ENCODE data around the gene TSPYL4.

Gene TSPYL4

DNA sequence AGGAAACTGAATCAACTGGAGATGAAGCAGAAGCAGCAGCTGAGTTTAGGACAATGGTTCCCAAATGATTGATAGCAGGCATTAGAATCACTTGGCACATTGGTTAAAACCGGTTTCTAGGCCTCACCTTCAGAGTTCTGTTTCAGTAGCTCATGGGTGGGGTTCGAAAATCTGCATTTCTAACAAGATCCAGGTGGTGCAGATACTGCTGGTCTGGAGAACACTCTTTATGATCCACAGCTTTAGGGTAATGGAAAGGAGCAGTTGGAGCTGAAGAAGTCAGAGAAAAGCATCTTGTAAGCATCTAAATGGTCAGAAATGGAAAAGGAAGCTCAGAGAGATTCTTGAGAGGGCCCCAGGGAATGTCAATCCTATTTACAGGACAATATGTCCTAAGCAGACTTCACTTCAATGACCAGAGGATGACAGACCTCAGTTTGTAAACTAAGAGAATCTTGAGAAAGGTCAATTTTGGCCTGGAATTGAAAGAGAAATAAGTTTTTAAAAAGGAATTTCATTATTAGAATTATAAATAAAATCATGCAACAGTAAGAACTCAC lies 17.4 kb upstream of the TSPYL4 start:
- no peak overlapping the region for H3K27ac ChIP-seq (ENCODE audit: low read depth, low read length, severe bottlenecking)
- 30% methylated on average over 2 of the region's 2 CpGs; no CpG with 5 or more reads in 1 of the 2 experiments for WGBS, 2 experiments (ENCODE audit: insufficient coverage in 2 of 2)
- peaks cover 15% of the 10 kb centered on the region for H3K36me3 ChIP-seq (ENCODE audit: control insufficient read depth, insufficient read depth, low read length)
- no peaks in the 10 kb centered on the region for H3K9me3 ChIP-seq (ENCODE audit: control insufficient read depth, low read length)
- H3K4me1 ChIP-seq (ENCODE audit: control insufficient read depth, insufficient read depth, low read length, poor library complexity, severe bottlenecking): no peaks in the 10 kb centered on the region
- no peak overlapping the region for H3K4me3 ChIP-seq (ENCODE audit: extremely low read depth, insufficient read depth, low read length, poor library complexity, severe bottlenecking)

DNA sequence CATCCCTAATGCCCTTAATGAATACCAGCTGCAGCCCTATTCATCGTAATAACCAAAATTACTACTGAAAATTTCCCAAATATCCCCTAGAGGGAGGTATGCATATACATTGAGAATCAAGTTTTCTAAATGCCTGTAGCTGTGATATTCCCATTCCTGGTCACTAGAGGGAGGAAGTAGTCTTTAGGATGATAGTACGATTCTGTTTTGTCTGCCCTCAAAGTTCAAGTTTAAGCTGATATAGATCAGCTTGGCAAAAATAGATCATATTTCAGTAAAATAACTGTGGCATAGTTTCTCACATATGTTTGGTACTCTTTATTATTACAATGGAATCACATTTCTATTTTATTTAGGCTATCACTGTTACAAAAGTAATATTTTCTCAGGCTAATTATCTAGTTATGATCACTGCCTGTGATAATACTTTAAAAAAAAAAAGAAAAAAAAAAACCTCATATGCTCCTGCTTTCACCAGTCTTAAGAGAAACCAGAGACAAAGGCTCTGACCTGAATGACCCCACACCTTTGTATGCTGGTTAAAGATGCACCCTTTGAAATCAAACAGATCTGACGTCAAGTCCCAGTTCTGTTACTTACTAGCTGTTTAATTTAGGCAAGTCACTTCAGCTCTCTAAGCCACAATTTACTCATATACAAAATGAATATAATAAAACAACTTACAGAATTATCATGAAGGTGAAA lies 14.9 kb upstream of the TSPYL4 start:
- no peak overlapping the region for H3K4me3 ChIP-seq (ENCODE audit: extremely low read depth, insufficient read depth, low read length, poor library complexity, severe bottlenecking)
- peaks cover 6% of the 10 kb centered on the region for H3K36me3 ChIP-seq (ENCODE audit: control insufficient read depth, insufficient read depth, low read length)
- no peak overlapping the region for H3K27ac ChIP-seq (ENCODE audit: low read depth, low read length, severe bottlenecking)
- H3K4me1 ChIP-seq (ENCODE audit: control insufficient read depth, insufficient read depth, low read length, poor library complexity, severe bottlenecking): no peaks in the 10 kb centered on the region
- no CpG with 5 or more reads among the region's 3 CpGs for WGBS, 2 experiments (ENCODE audit: insufficient coverage in 2 of 2)
- H3K9me3 ChIP-seq (ENCODE audit: control insufficient read depth, low read length): no peaks in the 10 kb centered on the region

GRCh38 chr6:116267836-116268588 lies 14.1 kb upstream of the TSPYL4 start:
- H3K27ac ChIP-seq (ENCODE audit: low read depth, low read length, severe bottlenecking): no peak overlapping the region
- no peak overlapping the region for H3K4me3 ChIP-seq (ENCODE audit: extremely low read depth, insufficient read depth, low read length, poor library complexity, severe bottlenecking)
- no peaks in the 10 kb centered on the region for H3K9me3 ChIP-seq (ENCODE audit: control insufficient read depth, low read length)
- no peaks in the 10 kb centered on the region for H3K36me3 ChIP-seq (ENCODE audit: control insufficient read depth, insufficient read depth, low read length)
- no CpG with 5 or more reads among the region's 3 CpGs for WGBS, 2 experiments (ENCODE audit: insufficient coverage in 2 of 2)
- no peaks in the 10 kb centered on the region for H3K4me1 ChIP-seq (ENCODE audit: control insufficient read depth, insufficient read depth, low read length, poor library complexity, severe bottlenecking)

GRCh38 chr6:116266803-116267202 lies 12.9 kb upstream of the TSPYL4 start:
- H3K4me3 ChIP-seq (ENCODE audit: extremely low read depth, insufficient read depth, low read length, poor library complexity, severe bottlenecking): no peak overlapping the region
- H3K27ac ChIP-seq (ENCODE audit: low read depth, low read length, severe bottlenecking): no peak overlapping the region
- no peaks in the 10 kb centered on the region for H3K4me1 ChIP-seq (ENCODE audit: control insufficient read depth, insufficient read depth, low read length, poor library complexity, severe bottlenecking)
- no peaks in the 10 kb centered on the region for H3K9me3 ChIP-seq (ENCODE audit: control insufficient read depth, low read length)
- H3K36me3 ChIP-seq (ENCODE audit: control insufficient read depth, insufficient read depth, low read length): no peaks in the 10 kb centered on the region

DNA sequence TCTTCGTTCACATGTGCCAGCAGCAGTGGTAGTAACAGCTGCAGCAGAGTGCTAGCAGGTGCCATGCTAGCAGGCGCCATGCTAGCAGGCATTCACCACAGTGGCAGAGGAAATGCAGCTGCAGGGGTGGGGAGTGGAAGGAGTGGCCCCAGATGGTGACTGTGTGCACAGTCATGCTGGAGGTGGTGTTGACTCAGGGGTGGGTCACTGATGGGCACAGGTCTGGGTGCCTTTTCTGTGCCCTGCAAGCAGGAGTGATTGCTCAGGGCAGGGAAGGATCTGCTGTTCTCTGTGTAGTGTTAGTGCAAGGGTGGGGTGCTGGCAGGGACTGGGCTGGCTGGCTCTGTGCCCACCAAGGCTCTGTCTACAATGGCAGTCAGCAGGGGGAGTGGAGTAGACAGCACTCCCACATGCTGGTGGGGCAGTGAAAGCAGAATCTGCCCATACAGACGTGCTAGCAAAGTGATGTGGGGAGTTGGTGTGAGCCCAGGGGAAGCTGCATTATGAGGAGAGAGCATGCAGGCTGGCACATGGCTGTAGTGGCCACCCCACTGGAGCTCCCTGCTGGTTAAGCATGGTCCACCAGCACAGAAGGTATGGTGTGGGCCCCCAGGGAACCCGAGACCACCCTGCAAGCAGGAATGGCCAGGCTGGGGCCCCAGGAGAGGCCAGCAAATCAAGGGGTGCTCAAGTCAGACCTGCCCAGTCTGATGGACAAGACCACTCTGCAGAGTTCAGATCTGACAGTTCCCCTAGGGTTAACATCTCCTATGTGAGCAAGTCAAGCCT lies 11.4 kb upstream of the TSPYL4 start:
- H3K4me3 ChIP-seq (ENCODE audit: extremely low read depth, insufficient read depth, low read length, poor library complexity, severe bottlenecking): no peak overlapping the region
- no peak overlapping the region for H3K27ac ChIP-seq (ENCODE audit: low read depth, low read length, severe bottlenecking)
- 89 to 93% methylated on average over 3 to 4 of the region's 4 CpGs for WGBS, 2 experiments (ENCODE audit: insufficient coverage in 2 of 2)
- no peaks in the 10 kb centered on the region for H3K4me1 ChIP-seq (ENCODE audit: control insufficient read depth, insufficient read depth, low read length, poor library complexity, severe bottlenecking)
- no peaks in the 10 kb centered on the region for H3K9me3 ChIP-seq (ENCODE audit: control insufficient read depth, low read length)
- no peaks in the 10 kb centered on the region for H3K36me3 ChIP-seq (ENCODE audit: control insufficient read depth, insufficient read depth, low read length)

DNA sequence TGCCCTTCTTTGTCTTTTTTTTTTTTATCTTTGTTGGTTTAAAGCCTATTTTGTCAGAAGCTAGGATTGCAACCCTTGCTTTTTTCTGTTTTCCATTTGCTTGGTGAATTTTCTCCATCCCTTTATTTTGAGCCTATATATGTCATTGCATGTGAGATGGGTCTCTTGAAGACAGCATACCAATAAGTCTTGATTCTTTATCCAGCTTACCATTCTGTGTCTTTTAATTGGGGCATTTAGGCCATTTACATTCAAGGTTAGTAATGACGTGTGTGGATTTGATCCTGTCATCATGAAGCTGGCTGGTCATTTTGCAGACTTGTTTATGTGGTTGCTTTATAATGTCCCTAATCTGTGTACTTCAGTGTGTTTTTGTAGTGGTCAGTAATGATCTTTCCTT lies 9.5 kb upstream of the TSPYL4 start:
- Histone ChIP-seq H3K4me3 (ENCODE audit: extremely low read depth, insufficient read depth, low read length, poor library complexity, severe bottlenecking) (no peak overlapping the region), H3K27ac (ENCODE audit: low read depth, low read length, severe bottlenecking) (no peak overlapping the region), H3K36me3 (ENCODE audit: control insufficient read depth, insufficient read depth, low read length) (no peaks in the 10 kb centered on the region), H3K4me1 (ENCODE audit: control insufficient read depth, insufficient read depth, low read length, poor library complexity, severe bottlenecking) (no peaks in the 10 kb centered on the region), H3K9me3 (ENCODE audit: control insufficient read depth, low read length) (no peaks in the 10 kb centered on the region)
- 100% methylated on average over 1 of the region's 1 CpG for WGBS, 2 experiments (ENCODE audit: insufficient coverage in 2 of 2)

DNA sequence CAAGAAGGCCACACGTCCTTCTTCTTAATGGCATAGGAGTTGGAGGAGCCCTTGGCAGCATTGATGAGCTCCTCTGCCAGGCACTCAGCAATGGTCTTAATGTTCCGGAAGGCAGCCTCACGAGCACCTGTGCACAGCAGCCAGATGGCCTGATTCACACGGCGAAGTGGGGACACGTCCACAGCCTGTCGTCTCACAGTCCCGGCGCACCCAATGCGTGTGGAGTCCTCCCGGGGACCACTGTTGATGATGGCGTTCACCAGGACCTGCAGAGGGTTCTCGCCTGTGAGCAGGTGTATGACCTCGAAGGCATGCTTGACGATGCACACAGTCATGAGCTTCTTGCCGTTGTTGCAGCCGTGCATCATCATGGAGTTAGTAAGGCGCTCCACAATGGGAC lies 4.6 kb upstream of the TSPYL4 start:
- Histone ChIP-seq H3K36me3 (ENCODE audit: control insufficient read depth, insufficient read depth, low read length) (no peaks in the 10 kb centered on the region), H3K4me1 (ENCODE audit: control insufficient read depth, insufficient read depth, low read length, poor library complexity, severe bottlenecking) (peaks cover 4% of the 10 kb centered on the region), H3K27ac (ENCODE audit: low read depth, low read length, severe bottlenecking) (no peak overlapping the region), H3K9me3 (ENCODE audit: control insufficient read depth, low read length) (no peaks in the 10 kb centered on the region), H3K4me3 (ENCODE audit: extremely low read depth, insufficient read depth, low read length, poor library complexity, severe bottlenecking) (no peak overlapping the region)
- 96 to 97% methylated on average over 18 of the region's 18 CpGs for WGBS, 2 experiments (ENCODE audit: insufficient coverage in 2 of 2)

- Histone ChIP-seq H3K4me3 (ENCODE audit: extremely low read depth, insufficient read depth, low read length, poor library complexity, severe bottlenecking) (no peak overlapping the region), H3K27ac (ENCODE audit: low read depth, low read length, severe bottlenecking) (no peak overlapping the region), H3K4me1 (ENCODE audit: control insufficient read depth, insufficient read depth, low read length, poor library complexity, severe bottlenecking) (peaks cover 17% of the 10 kb centered on the region), H3K9me3 (ENCODE audit: control insufficient read depth, low read length) (no peaks in the 10 kb centered on the region), H3K36me3 (ENCODE audit: control insufficient read depth, insufficient read depth, low read length) (peaks cover 7% of the 10 kb centered on the region)
- no CpG with 5 or more reads among the region's 1 CpG for WGBS, 2 experiments (ENCODE audit: insufficient coverage in 2 of 2)
Observed at GRCh38 chr6:116256694-116257093, 2.8 kb upstream of the TSPYL4 start.

- peak overlapping the region; percentile 17 for H3K27ac ChIP-seq (ENCODE audit: low read depth, low read length, severe bottlenecking)
Observed at GRCh38 chr6:116255246-116255800, 1.4 kb upstream of the TSPYL4 start.

GRCh38 chr6:116254297-116255056 lies 602 bp upstream of the TSPYL4 start:
- Histone ChIP-seq H3K27ac (ENCODE audit: low read depth, low read length, severe bottlenecking) (peak overlapping the region; percentile 99), H3K4me1 (ENCODE audit: control insufficient read depth, insufficient read depth, low read length, poor library complexity, severe bottlenecking) (peaks cover 17% of the 10 kb centered on the region), H3K4me3 (ENCODE audit: extremely low read depth, insufficient read depth, low read length, poor library complexity, severe bottlenecking) (peak overlapping the region; percentile 87), H3K9me3 (ENCODE audit: control insufficient read depth, low read length) (no peaks in the 10 kb centered on the region), H3K36me3 (ENCODE audit: control insufficient read depth, insufficient read depth, low read length) (peaks cover 7% of the 10 kb centered on the region)
- 29% methylated on average over 3 of the region's 4 CpGs; no CpG with 5 or more reads in 1 of the 2 experiments for WGBS, 2 experiments (ENCODE audit: insufficient coverage in 2 of 2)

More at GRCh38 chr6:116255246-116255800, 1.4 kb upstream of the TSPYL4 start:
- Histone ChIP-seq H3K36me3 (ENCODE audit: control insufficient read depth, insufficient read depth, low read length) (peaks cover 7% of the 10 kb centered on the region), H3K4me3 (ENCODE audit: extremely low read depth, insufficient read depth, low read length, poor library complexity, severe bottlenecking) (peak overlapping the region; percentile 87), H3K4me1 (ENCODE audit: control insufficient read depth, insufficient read depth, low read length, poor library complexity, severe bottlenecking) (peaks cover 17% of the 10 kb centered on the region), H3K9me3 (ENCODE audit: control insufficient read depth, low read length) (no peaks in the 10 kb centered on the region)
- WGBS, 2 experiments (ENCODE audit: insufficient coverage in 2 of 2): 38 to 75% methylated on average over 1 to 2 of the region's 5 CpGs

Data from mesodermal cell (in vitro differentiated cells).